NCI-H69 (cell line): ENCODE measurements around the gene SRGAP3.

ENCODE experiments used
- DNase-seq: peaks from one replicate; lab custom pipeline; 2025; lab: John Stamatoyannopoulos, UW

Gene SRGAP3

DNA sequence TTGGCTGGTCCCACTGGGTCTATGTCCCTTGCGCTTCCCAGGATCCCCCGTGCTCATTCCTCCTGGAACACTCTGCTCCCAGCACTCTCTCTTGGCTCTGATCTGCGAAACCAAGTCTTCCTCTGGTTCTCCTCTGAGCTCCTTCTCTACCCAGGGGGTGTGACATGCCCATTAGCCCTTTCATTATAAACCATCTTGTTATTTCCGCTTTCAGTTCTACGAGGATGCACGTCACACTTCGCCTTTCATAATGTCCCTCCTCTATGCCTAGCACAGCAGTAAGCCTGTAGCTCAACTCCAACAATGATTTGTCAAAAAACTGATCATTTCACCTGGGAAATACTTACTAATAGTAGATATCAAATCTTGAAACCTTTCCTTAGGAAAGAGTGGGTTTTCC is 234.2 kb downstream of the SRGAP3 start:
- no peak for DNase-seq

- DNase-seq, result no peak
Observed at GRCh38 chr3:9013782-9014563, 235.5 kb downstream of the SRGAP3 start.

GRCh38 chr3:9012521-9012920 is 236.9 kb downstream of the SRGAP3 start:
- DNase-seq, result no peak

GRCh38 chr3:9009976-9010545 is 239.4 kb downstream of the SRGAP3 start:
- no peak for DNase-seq

- no peak for DNase-seq
Observed at GRCh38 chr3:9008550-9009255, 240.7 kb downstream of the SRGAP3 start.

DNA sequence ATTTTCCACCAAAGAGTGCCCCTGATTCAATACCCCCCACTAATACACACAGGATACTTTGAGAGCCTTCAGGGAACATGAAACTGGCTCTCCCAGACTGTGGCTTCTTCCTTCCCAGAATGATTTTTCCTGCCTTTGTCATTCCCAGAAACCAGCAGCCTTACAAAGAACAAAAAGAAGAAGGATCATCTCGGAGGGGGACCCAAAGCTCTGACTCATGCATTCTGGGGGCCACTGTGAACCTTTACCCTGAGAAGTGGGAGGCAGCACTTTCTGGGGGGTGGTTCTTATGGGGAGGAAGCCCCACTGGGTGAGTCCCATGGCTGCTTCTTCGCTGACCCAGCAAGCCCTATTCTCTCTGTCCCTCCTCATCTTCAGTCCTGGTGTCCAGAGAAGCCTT is 241.5 kb downstream of the SRGAP3 start:
- no peak for DNase-seq

DNA sequence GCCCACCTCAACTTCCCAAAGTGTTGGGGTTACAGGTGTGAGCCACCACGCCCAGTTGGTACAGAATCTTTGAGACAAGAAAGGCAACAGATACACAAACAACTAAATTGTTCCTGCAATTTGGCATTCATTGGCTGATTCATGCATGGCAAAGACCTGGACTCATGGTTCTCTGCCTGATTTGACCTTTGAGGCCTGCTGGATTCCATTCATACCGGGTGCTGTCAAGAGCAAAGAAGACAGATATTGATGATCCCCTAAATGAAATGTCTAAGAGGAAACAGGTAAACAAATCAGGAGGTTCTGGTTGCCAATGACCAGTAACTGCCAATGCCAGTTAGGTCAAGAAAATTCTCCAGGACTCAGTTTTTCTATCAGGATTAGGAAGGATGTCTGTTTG is 242.2 kb downstream of the SRGAP3 start:
- no peak for DNase-seq

GRCh38 chr3:9000041-9000440 is 249.4 kb downstream of the SRGAP3 start:
- no peak for DNase-seq

GRCh38 chr3:8997151-8997550 is 252.3 kb downstream of the SRGAP3 start:
- DNase-seq, result no peak

DNA sequence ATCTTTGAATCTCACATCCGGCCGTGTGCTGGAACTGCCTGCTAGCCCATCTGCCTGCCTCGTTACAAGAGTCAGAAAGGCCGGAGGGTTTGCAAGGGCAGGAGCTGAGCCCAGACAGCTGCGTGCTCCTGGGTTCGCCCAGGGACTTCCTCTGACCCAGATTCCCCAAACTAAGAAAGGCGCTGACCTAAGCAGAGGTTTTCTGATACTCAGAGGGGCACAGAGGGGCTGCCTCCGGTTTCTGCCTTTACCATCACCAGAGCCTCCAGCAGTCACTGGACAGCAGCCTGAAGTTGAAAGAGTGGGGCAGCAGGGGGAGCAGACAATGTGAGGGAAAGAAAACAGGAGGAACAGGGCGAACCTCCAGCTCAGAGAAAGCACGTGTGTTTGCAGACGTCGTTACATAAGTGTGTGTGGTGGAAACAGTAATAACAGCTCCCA is 252.7 kb downstream of the SRGAP3 start:
- no peak for DNase-seq

GRCh38 chr3:8996216-8996615 is 253.2 kb downstream of the SRGAP3 start:
- no peak for DNase-seq

DNA sequence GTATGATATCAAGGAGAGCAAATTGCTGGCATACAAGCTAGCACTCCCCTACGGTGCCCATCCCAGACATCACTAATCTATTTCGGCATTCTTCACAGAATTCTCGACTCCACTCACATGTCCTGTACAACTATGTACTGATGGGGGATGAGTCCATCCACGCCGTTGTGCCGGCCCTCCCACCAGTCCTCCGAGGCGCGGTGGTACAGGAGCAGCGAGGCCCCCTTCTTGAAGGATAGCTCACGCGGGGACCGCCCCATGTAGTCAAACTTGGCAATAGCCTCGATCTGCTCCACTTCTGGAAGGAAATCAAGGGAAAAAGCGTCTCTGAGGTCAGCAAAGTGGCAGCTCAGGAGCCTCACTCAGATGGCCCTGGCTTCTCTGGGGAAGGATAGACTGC is 255.2 kb downstream of the SRGAP3 start:
- DNase-seq, result no peak

- DNase-seq, result no peak
Observed at GRCh38 chr3:8993331-8993730, 256.1 kb downstream of the SRGAP3 start.

DNA sequence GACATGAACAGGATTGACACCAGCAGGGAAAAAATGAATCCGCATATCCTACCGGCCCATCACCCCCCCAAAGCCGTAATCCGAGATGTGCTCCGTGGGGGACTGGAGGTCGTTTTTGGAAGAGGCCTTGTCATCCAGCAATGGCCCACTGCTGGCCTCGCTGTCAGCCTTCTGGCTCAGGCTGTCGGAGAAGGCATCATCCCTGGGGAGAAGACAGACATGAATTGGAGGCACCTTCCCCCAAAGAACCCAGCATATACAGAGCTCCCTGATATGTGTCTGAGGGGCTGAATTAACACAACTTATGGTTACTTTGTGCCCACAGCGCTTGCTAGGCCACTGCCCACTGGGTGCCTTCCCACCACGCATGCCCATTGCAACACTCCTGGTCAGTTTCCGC is 256.6 kb downstream of the SRGAP3 start:
- DNase-seq, result no peak

- DNase-seq, result no peak
Observed at GRCh38 chr3:8992199-8992598, 257.2 kb downstream of the SRGAP3 start.

DNA sequence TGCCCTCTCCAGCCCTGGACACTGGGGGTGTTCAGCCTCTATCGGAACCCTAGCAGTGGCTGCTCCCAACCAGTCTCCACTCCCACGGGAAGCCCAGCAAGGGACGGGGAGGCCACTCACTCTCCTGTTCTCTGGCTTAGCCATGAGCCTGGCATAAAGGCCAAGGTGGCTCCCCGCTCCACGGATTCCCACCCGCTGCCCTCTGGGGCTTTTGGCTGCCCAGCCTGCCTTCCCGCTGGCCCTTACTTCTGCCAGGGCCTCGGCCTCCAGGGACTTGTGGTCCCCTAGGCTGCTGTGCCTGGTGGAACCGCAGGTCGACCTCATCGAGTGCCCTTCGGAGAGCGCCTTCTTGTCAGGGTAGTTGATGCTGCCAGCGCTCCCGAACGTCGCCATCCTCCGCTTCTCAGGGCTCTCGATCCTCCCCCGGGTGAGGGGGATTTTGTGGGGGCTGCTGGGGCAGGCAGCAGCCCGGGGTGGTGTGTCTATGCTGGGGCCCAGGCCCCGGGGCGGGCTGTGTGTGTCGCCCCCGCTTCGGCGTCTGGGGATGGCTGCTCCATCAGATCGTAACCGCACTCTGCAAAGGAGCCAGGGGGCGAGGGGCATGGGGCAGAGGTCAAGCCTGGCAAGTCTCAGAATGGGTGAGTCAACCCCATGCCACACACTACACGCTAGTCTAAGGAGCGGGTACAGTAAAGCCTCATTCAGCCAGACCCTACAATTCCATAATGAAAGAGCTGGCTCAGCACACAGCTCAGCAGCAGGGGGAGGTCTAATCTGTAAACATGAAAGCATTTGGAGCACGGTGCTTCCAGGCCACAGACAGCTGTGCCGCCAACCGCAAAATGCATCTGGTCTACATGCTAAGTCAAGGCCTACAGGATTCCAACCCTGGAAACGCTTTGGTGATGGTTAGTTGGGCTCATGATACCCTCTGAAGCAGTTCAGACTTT is 258.9 kb downstream of the SRGAP3 start:
- DNase-seq, result no peak

DNA sequence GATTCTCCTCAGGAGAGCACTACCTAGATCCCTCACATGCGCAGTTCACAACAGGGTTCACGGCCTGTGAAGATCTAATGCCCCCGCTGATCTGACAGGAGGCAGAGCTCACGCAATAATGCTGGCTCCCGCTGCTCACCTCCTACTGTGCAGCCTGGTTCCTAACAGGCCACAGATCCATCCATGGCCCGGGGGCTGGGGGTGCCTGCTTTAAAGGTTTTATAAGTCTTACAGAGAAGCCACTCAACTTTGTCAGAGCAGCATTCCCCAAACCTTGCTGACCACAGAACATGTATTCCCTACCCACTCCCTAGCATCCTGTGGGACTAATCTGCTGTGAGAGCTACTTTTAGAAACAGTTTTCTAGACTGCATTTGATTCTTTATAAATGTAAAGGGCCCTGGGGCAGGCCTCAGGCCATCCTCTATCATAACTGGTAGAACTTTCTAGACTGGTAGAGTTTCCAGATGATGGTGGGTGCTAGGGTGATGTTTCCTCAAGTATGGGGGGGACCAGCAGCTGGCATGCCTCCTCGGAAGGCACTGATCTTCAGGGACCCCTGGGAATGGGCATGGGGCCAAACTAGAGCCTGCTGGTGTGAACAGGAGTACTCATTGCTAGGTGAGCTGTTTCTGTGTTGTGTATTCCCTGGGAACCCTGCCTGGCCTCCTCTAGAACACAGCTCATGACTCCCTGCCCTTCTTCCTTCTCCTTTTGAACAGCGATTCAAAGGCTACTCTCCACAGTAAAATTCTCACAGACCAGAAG is 260.5 kb downstream of the SRGAP3 start:
- no peak for DNase-seq

DNA sequence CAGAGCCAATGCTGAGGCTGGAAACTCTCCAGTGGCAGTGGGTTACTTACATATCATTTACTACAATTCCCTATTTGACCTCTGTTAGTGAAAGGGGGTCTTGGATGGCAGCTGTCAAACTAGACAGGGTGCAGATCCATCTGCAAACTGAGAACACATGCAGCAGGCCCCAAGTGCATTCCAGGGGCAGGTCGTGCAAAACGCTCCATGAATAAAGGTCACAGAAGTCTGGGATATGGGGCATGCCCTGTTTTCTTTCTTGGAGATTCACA is 261.1 kb downstream of the SRGAP3 start:
- DNase-seq, result no peak

GRCh38 chr3:8987645-8988383 is 261.6 kb downstream of the SRGAP3 start:
- DNase-seq, result peak; percentile 67

- DNase-seq, result no peak
Observed at GRCh38 chr3:8987226-8987625, 262.2 kb downstream of the SRGAP3 start.

DNA sequence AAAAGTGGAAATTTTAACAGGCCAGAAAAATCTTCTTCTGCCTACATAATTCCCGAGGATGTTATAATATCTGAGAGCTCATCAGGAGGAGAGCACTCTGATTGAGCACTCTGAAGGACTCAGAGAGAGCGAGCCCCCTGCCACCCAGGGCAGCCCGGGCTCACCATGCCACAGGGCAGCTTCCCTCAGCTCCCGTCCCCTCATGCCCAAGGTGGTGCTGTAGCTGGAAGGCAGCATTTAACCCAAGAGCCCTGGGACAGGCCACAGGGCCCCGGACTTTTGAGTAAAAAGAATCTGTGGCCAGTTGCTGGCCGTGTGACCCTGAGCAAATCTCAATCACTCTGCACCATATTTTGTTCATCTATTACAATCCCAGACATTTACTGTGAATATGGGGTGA is 262.7 kb downstream of the SRGAP3 start:
- DNase-seq, result no peak
